G401 (cell line): ENCODE data around the gene GTF3A. TPM values are rescaled to one million over a fixed set of nuclear protein-coding genes. Genes with fewer than 3 reads are reported as not detected.

Experiments
- DNase-seq: peaks from one replicate; pipeline ENCODE4 v3.0.0-alpha.2; 2015; ENCODE audit warnings: low spot score
- in situ Hi-C: cut with HindIII; loops from 2 replicates; pipeline ENCODE4 v1.10.0; 2016; ENCODE audit warnings: low sequenced_read_pairs, mixed read lengths
- total RNA-seq: library from RNA; depleted of rRNA; stranded (reverse); fragments of >200 nt; shearing (Covaris generic); gene quantifications from 2 replicates; pipeline ENCODE4 v1.2.3, GENCODE V29; 2014

Gene GTF3A
- total RNA-seq, 1 experiment from 2014 or later: 243 TPM

DNA sequence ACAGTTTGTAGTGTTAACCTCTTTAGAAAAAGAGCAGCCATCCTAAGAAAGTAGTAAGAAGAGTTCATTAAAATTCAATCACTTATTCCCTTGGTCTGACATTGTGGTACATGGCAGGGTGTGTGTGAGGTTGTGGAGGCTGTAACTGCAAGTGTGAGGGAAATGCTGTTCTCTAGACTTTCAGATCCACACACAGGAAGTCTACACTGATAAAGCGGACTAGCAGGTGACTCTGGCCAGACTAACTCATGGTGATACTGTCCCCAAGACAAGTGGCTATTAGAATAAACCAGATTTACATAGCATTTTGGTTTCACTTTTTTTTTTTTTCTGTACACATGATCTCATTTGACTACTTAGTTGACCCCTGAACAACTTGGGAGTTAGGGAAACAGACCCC, 16.0 kb downstream of the GTF3A start:
- no peak for DNase-seq
- in situ Hi-C loops: no loop called here

- DNase-seq: no peak
- in situ Hi-C loops: no loop called here
These were observed 17.7 kb downstream of the GTF3A start for GRCh38 chr13:27442071-27442647.

GRCh38 chr13:27442797-27443196, 18.4 kb downstream of the GTF3A start:
- no peak for DNase-seq
- in situ Hi-C loops: no loop called here

DNA sequence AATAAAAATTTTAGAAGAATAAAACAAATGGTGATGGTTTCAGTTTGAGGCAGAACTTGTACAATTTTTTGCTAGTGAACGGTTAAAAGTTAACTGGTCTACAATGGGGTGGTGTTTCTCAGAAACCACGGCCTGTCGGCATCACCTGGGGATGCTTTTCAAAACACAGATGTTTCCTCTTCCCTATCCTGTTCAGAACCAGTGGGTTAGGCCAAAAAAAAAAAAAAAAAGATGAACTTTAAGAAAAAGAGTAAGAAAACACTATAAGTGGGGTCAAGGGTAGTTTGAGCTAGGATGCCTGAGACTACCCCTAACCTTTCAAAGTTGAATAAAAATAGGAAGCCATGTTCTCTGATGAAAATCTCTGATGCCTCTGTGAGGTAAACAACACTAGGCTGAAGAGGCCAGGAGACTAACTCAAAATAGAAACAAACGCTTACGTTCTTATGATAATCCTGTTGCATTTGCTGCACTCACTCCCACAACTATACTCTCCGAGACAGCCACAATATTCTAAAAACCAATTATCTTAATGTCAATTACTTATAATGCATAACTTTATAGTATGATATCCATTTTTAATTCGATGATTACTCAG, 22.7 kb downstream of the GTF3A start:
- in situ Hi-C loops: no loop called here
- no peak for DNase-seq

DNA sequence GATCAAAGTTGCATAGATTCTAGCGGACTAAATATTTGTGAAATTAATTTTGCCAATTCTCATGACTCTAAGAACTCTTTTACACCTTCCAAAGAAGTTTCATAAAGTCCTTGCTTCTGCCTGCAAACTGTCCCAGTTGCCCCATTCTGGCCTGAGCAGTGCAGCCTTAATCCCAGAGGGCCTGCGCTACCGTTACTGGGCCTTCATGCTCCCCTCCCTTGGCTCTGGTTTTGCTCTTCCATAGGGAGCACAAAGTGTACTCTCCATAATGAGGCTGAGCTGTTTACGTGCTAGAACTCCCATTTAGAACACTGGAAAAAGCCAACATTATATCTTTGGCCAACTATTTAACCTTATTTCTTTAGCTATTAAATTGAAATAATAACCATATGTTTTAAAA, 23.9 kb downstream of the GTF3A start:
- in situ Hi-C loops: no loop called here

GRCh38 chr13:27449081-27449603, 24.7 kb downstream of the GTF3A start:
- no peak for DNase-seq
- in situ Hi-C loops: no loop called here

More for the DNA sequence above, 23.9 kb downstream of the GTF3A start:
- DNase-seq: no peak

DNA sequence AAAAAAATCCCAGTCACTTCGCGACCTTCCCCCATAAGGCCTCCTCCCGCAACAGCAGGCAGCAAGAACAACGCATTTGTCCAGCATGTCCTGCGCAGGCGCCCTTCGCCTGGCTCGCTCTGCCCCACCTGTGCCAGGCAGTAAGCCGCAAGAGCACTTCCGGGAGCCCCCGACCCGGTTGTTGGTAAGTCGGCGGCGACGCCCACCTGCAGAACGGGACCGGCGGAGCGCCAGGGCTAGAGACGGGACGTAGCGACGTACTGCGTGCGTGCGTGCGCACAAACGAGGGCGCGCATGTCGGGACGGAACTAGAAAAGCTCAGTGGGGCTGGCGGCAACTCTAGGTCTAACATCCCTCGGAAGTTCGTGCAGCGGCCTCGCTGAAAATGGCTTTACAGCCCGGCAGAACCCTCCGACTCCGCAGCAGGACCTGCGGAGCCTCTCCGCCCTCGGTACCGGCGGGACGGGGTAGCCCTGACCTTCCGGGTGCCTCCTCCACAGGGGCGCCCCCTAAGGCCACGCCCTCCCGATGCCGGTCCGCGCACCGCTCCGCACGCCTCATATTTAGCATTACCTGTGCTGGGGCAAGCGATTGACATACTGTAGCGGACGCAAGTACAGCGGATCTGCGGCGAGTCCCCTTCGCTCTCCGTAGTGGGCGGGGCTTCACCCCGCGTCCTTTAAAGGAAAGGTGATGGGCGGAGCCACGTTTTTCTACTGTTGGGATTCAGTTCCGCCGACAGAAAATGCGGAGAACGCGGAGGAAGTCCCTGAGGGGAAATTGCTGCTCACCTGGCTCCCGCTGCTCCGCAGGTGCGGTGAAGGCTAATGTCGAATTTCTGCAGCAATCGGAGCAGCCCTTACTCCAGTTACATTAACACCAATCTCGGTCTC, 25.8 kb downstream of the GTF3A start, which contains the start of gene MTIF3:
TSS of gene MTIF3 (minus strand) at position 629 of the 893 bp plus-strand sequence. CDS start 10,116 bp downstream, outside the sequence.
- in situ Hi-C loops: no loop called here
- DNase-seq: peak; percentile 96

DNA sequence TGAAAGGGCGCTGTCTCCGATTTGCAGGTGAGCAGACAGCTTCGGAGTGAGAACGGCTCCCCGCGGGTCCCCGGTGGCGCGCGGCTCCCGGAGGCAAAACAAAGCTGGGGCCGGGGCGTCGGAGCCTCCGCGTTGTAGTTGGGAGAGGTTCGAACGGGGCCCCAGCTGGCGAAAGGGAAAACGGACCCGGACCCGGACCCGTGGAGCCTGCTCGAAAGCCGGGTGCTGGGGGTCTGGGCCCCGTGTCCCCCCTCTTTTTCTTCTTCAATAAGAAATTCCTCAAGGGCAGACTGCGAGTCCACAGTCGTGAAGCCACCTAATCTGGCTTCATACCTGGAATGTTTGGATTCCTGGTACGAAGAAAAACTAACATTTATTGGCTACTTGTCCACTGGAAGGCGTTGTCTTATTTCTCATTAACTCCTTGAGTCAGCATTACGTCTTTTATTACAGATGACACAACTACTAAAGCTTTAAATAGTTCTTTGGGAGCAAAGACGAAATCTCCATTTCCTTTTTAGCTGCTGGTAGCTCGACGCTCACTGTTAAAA, 26.6 kb downstream of the GTF3A start:
- in situ Hi-C loops: no loop called here
- DNase-seq: peak; percentile 70

GRCh38 chr13:27455331-27455855, 31.0 kb downstream of the GTF3A start:
- in situ Hi-C loops: no loop called here
- no peak for DNase-seq

DNA sequence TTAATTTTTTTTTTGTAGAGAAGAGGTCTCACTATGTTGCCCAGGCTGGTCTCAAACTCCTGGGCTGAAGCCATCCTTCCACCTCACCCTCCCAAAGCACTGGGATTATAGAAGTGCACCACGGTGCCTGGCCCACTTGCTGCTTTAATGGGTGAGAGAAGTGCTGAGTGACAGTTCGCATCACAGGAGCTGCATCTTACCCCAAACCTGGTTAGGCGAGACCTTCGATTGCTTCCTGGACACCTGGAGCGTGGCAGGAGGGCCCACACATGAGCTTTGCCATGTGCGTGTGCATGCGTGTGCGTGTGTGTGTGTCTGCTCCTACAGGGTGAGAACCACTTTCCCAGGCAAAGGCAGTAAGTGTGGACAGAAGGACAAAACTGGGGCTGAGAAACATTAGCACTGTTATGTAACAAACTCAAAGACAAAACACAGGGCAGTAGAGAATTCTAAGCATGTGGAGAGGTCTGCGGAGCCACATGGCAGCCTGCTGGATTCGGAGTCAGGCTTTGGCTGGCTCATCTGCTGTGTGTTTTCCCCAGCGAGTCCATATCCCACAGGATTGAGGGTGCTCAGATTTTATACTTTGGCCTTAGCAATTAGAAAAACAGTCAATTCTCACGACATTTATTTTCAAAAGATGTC, 37.6 kb downstream of the GTF3A start:
- in situ Hi-C loops: no loop called here
- DNase-seq: peak; percentile 67

DNA sequence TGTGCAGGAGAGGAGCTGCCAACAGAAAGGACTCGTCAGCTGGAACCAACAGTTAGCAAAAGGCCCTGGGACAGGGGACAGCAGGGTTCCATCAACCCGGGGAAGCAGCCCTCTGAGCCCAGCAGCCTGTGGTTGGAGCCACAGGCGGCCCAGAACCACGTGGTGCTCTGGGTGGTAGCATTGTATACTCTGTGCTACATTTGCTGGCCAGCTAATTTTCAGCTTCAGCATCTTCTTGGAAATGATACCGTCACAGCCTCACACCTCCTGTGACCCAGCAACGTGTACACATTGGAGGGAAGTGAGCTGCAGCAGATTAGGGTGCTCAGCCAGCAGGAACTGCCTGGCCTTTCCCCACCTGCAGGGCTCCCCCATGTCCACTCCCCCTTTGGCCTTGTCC, 39.1 kb downstream of the GTF3A start:
- DNase-seq: peak; percentile 62
- in situ Hi-C loops: no loop called here

DNA sequence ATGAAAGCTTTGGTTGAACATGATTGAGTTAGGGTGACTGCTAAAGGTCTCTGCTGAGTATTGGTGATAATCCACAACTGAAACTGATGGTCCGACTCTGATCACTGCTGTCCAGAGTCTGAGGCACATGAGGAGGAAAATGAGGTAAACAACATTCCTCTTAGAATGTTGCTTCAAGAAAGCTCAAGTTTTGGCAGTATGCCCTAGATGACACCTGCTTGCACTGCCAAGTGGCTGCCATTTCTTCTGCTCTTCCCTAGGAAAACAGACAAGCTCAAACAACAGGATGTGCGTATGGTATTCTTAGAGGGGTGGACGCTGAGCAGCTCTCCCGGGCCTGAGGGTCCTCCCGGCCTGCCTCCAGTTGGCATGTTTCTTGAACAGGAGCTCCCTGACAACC, 41.2 kb downstream of the GTF3A start:
- in situ Hi-C loops: no loop called here
- DNase-seq: peak; percentile 32

DNA sequence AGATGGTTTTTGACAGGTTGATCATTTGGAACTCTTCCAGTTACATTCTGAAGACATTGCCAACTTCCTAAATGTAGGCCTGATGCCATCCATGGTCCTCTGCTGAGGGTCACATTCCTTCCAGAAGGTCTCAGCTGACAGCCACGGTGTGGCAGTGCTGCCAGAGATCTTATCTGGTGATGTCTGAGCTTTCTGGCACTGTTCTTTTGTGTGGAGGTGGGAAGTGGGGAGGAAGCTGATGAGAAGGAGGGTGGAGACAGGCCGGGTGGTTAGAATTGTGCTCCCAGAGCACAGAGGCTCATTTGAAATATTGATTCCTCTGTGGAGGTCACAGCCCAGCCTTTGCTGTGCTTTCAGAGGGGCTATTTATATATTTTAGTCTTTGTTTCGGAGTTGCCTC, 42.1 kb downstream of the GTF3A start:
- in situ Hi-C loops: no loop called here
- peak; percentile 54 for DNase-seq

GRCh38 chr13:27470075-27470820, 45.8 kb downstream of the GTF3A start:
- no peak for DNase-seq
- in situ Hi-C loops: no loop called here

DNA sequence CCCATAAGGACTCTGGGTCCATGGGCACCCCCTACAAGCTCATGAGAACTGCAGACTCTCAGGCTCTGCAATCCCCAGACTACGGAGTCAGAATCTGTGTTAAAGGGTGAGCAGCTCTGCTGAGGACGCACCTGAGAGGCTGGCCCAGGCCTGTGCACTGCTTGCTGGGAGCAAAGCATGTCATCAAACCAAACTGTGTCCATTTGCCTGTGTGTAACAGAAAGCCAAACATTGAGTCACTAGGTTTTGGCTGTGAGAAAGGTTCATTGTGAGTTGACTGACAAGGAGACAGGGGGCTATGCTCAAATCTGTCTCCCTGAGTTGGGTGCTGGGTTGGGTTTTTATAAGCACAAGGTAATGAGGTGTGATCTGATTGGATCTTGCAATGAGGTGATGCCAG, 48.0 kb downstream of the GTF3A start:
- no peak for DNase-seq
- in situ Hi-C loops: no loop called here

- no peak for DNase-seq
- in situ Hi-C loops: no loop called here
These were observed 48.5 kb downstream of the GTF3A start for GRCh38 chr13:27472941-27473340.

DNA sequence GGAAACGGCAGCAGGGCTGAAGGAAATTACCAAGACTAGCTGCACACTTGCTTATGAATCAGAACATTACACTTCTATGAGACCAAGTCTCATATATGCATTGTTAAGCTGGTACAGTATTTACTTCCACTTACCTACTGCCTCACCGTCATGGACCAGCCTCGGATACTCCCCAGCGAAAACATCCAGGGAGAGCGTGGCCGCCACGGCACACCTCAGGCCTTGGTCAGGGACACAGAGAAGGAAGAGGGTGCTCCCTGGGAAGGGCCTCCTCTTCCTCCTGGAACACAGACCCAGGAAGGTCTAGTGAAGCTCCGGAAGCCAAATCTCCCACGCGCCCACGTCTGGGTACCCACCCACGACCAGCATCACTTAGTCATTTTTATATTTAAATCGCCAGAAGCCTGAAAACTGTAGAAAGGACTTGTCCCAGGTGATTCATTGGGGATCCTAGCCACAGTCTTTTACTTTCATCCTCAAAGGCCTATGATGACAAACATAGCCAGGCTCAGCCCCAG, 50.4 kb downstream of the GTF3A start:
- no peak for DNase-seq
- in situ Hi-C loops: no loop called here
